GM18519 (cell line): ENCODE measurements around the gene MTIF3.

ENCODE experiments used
- ATAC-seq: cut with Tn5 transposase; IDR thresholded peaks from one replicate; pipeline ENCODE4 v1.9.1; 2021; ENCODE audit warnings: mild to moderate bottlenecking, moderate library complexity; ENCODE audit not compliant: unreplicated experiment, low FRiP score

The MTIF3 gene

GRCh38 chr13:27449936-27450828 is at the start of gene MTIF3:
Gene MTIF3 (minus strand): TSS chr13:27450564. CDS start chr13:27440448, 10,116 bp downstream.
- peak; percentile 71 for ATAC-seq

- no peak for ATAC-seq
Measured at GRCh38 chr13:27497563-27498230, 47.3 kb upstream of the MTIF3 start.

- ATAC-seq = no peak
Measured at GRCh38 chr13:27496536-27497273, 46.3 kb upstream of the MTIF3 start.

GRCh38 chr13:27496006-27496405 is 45.6 kb upstream of the MTIF3 start:
- ATAC-seq = no peak

GRCh38 chr13:27495551-27495950 is 45.2 kb upstream of the MTIF3 start:
- no peak for ATAC-seq

- no peak for ATAC-seq
Measured at GRCh38 chr13:27493981-27494380, 43.6 kb upstream of the MTIF3 start.

- no peak for ATAC-seq
Measured at GRCh38 chr13:27489456-27489855, 39.1 kb upstream of the MTIF3 start.

- ATAC-seq = no peak
Measured at GRCh38 chr13:27487776-27488175, 37.4 kb upstream of the MTIF3 start.

GRCh38 chr13:27483421-27483820 is 33.1 kb upstream of the MTIF3 start:
- no peak for ATAC-seq

- ATAC-seq = peak; percentile 88
Measured at GRCh38 chr13:27482983-27483382, 32.6 kb upstream of the MTIF3 start.

- ATAC-seq = no peak
Measured at GRCh38 chr13:27481766-27482165, 31.4 kb upstream of the MTIF3 start.

GRCh38 chr13:27476943-27477703 is 26.8 kb upstream of the MTIF3 start:
- ATAC-seq = peak; percentile 78

- no peak for ATAC-seq
Measured at GRCh38 chr13:27474751-27475268, 24.4 kb upstream of the MTIF3 start.

- ATAC-seq = no peak
Measured at GRCh38 chr13:27472941-27473340, 22.6 kb upstream of the MTIF3 start.

- ATAC-seq = no peak
Measured at GRCh38 chr13:27472441-27472840, 22.1 kb upstream of the MTIF3 start.

- ATAC-seq = no peak
Measured at GRCh38 chr13:27470075-27470820, 19.9 kb upstream of the MTIF3 start.

- no peak for ATAC-seq
Measured at GRCh38 chr13:27466513-27466912, 16.1 kb upstream of the MTIF3 start.

- ATAC-seq = no peak
Measured at GRCh38 chr13:27465611-27466010, 15.2 kb upstream of the MTIF3 start.

- no peak for ATAC-seq
Measured at GRCh38 chr13:27463500-27463899, 13.1 kb upstream of the MTIF3 start.
